LNCaP clone FGC (cell line): ENCODE measurements around the gene HAUS3.

Experiments
- DNase-seq: peaks from one replicate; pipeline ENCODE4 v3.0.0-alpha.2; 2011; ENCODE audit warnings: low read depth
- H3K4me3 ChIP-seq: 2 replicates; pipeline ENCODE4 v1.5.1; 2011; ENCODE audit warnings: mild to moderate bottlenecking, low read depth, low read length, control low read depth
- TF ChIP-seq, protein P1 (sequence below): IDR thresholded peaks from 2 replicates; pipeline ENCODE4 v1.5.1; 2012; ENCODE audit warnings: mild to moderate bottlenecking; ENCODE audit not compliant: control insufficient read depth, insufficient read depth; ENCODE audit errors: extremely low read depth

The HAUS3 gene

GRCh38 chr4:2253160-2254084 lies 11.5 kb upstream of the HAUS3 start:
- TF ChIP-seq, protein P1, sequence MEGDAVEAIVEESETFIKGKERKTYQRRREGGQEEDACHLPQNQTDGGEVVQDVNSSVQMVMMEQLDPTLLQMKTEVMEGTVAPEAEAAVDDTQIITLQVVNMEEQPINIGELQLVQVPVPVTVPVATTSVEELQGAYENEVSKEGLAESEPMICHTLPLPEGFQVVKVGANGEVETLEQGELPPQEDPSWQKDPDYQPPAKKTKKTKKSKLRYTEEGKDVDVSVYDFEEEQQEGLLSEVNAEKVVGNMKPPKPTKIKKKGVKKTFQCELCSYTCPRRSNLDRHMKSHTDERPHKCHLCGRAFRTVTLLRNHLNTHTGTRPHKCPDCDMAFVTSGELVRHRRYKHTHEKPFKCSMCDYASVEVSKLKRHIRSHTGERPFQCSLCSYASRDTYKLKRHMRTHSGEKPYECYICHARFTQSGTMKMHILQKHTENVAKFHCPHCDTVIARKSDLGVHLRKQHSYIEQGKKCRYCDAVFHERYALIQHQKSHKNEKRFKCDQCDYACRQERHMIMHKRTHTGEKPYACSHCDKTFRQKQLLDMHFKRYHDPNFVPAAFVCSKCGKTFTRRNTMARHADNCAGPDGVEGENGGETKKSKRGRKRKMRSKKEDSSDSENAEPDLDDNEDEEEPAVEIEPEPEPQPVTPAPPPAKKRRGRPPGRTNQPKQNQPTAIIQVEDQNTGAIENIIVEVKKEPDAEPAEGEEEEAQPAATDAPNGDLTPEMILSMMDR: no peak
- H3K4me3 ChIP-seq: no peak overlapping the region
- no peak for DNase-seq

DNA sequence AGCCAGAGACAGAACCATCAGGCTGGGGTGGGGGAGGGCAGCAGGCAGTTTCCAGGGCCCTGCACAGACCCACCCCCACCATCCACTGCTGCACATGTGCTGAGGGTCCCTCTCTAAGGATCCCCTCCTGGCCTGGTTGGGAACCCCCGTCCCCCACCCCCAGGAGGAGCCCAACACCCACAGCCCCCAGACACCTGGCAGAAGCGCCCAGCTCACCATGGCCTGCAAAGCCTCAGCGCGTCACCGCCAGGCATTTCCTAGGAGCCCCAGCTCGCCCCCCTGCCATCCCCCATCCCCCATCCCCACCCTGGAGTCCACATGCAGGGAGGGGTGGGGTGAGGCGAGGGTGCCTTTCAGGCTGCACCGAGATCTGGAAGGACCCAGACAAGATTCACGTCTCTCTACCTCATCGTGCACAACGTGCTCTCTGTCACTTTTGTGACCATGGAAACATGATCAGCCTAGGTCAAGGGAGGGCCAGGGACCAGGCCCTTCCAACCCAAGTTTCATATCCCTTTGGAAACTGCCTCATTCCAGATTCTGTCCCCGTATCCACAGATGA lies 10.7 kb upstream of the HAUS3 start:
- no peak for DNase-seq
- TF ChIP-seq, protein P1: no peak
- no peak overlapping the region for H3K4me3 ChIP-seq

DNA sequence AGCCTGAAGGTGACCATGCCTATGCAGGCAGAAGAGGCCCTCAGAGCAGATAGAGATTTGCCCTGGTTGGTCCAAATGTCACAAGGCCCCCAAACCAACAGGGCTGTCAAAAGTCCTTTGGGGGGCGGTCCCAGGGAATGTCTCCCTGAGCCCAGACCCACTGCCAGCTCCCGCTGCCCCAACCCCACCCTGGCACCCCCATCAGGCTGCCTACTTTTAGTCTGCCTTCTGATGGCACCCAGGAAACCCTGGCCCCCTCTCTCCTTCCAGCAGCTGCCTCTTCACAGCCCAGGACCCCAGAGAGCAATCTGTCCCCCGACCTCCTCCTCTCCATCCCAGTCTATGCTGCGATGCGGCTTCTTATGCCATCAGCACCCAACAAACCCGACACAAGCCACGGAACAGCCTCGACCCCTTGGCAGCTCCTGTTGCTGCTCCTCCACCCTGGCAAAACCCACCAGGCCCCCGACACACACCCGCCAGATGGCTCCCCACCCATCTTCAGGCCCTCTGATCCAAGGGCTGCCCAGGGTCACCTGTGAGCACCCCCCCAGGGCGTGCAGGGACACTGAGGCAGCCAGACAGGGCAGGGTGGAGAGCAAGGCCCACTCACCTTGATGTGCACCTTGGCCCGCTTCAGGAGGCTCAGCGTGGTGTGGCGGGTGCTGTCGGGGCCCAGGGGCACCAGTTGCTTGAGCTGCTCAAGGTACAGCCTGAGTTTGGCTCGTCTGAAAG lies 10.0 kb upstream of the HAUS3 start:
- DNase-seq: no peak
- TF ChIP-seq, protein P1: no peak
- H3K4me3 ChIP-seq: no peak overlapping the region

GRCh38 chr4:2251073-2251794 lies 9.3 kb upstream of the HAUS3 start:
- TF ChIP-seq, protein P1: no peak
- no peak for DNase-seq
- no peak overlapping the region for H3K4me3 ChIP-seq

- no peak for DNase-seq
- TF ChIP-seq, protein P1: no peak
- no peak overlapping the region for H3K4me3 ChIP-seq
Observed at GRCh38 chr4:2250357-2251072, 8.6 kb upstream of the HAUS3 start.
